Testis (tissue), 2 donors: ENCODE results near the gene NXPH2.

Experiments
- POLR2A ChIP-seq: fragments of 450-650 bp; IDR thresholded peaks from one replicate; pipeline ENCODE4 v1.6.1; 2017; ENCODE audit warnings: antibody characterized with exemption, mild to moderate bottlenecking, moderate library complexity
- TF ChIP-seq, protein P1 (sequence below), 3 experiments: fragments of 450-650 bp in 2 of 3; fragments of 200-600 bp in 1 of 3; sonication (generic) in 1 of 3; IDR thresholded peaks; one replicate each; pipeline ENCODE4 v1.5.1; 2016 to 2019; ENCODE audit warnings: antibody characterized with exemption in 3 of 3, mild to moderate bottlenecking in 2 of 3, moderate library complexity in 1 of 3

DNA sequence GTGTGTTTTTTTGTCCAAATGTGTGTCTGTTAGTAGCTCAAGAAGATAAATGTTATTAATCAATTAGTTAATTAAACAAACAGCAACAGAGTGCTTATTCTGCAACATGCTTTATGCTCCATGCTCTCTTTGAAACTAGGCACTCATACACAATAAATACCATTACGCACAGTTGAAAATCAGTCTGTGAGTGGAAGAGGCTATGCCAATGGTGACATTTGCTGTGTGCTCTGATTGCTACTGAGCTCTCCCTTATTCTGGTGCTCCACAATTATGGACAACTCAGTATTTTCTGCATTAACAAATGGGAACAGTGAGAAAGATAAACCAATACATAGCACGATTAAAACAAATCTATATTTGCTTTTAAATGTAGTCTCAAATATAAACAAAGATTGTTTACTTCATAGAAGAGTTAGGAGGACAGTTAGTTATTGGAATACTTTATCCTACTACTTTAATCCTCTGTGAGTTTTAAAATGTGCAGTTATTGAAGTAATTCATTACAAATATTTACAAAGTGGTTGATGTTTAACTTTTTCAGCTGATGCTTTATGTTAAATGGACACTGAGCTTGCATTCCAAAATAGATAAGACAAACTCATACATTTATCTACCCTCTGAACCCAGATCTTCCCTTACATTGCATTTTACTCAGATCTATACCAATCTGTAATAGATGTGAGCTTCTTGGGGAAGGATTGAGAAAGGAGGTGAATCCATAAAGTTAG, 55.3 kb downstream of the NXPH2 start:
- TF ChIP-seq, protein P1, sequence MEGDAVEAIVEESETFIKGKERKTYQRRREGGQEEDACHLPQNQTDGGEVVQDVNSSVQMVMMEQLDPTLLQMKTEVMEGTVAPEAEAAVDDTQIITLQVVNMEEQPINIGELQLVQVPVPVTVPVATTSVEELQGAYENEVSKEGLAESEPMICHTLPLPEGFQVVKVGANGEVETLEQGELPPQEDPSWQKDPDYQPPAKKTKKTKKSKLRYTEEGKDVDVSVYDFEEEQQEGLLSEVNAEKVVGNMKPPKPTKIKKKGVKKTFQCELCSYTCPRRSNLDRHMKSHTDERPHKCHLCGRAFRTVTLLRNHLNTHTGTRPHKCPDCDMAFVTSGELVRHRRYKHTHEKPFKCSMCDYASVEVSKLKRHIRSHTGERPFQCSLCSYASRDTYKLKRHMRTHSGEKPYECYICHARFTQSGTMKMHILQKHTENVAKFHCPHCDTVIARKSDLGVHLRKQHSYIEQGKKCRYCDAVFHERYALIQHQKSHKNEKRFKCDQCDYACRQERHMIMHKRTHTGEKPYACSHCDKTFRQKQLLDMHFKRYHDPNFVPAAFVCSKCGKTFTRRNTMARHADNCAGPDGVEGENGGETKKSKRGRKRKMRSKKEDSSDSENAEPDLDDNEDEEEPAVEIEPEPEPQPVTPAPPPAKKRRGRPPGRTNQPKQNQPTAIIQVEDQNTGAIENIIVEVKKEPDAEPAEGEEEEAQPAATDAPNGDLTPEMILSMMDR (IDR thresholded peaks at IDR 0.05), result no peak
- no peak for TF ChIP-seq POLR2A
